ENCODE measurements around the gene HSPBP1. TPM values are rescaled to one million over a fixed set of nuclear protein-coding genes. Genes with fewer than 3 reads are reported as not detected.

The HSPBP1 gene
- total RNA-seq, 4 donors from 2014 or later, result 18.5 to 41.7 (median 36.7) TPM

DNA sequence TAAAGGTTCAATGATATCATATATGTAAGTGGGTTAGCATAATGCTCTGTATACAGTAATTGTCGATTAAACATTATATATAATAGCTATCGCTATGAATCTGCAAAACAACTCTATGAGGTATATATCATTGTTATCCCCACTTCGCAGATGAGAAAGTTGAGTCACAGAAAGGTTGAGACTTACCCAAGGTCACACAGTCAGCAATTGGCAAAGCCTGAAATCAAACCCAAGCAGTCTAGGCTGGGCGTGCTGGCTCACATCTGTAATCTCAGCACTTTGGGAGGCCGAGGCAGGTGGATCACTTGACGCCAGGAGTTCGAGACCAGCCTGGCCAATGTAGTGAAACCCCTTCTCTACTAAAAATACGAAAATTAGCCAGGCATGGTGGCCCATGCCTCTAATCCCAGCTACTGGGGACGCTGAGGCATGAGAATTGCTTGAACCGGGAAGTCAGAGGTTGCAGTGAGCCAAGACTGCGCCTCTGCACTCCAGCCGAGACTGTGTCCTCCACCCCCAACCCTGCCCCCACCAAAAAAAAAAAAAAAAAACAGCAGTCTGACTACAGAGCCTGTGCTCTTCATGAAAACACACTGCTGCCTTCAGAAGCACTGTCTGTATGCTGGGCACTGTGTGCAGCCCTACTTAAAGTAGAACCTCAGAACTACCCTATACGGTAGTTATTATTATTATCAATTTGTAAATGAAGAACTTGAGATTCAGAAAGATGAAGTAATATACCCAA lies 1.3 kb downstream of the HSPBP1 start:
- H3K27ac ChIP-seq, result no peak overlapping the region
- H3K4me3 ChIP-seq, result peak overlapping the region in 1 of 4 donors; percentile 75

DNA sequence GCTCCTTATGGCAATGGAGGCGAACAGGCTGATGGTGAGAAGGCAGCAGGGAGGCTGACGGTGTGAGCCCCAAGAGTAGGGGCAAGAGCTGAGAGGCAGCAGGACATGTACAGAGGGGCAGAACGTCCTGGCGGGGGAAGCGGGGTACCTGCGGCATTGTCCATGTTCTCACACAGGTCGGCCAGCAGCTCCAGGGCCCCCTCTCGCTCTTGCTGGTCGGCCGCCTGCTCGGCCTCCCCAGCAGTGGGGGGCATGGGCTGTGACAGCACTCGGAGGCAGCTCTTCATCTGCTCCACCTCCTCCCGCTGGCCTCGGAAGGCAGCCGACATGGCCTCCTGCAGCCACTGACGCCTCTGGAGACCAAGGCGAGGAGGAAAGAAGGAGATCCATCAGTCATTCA lies 2.4 kb downstream of the HSPBP1 start:
- in situ Hi-C loops (cut with MboI; ENCODE audit: low sequenced_read_pairs in 4 of 4) (loop anchor here in 1 of 4 donors (25.0 kb wide), 1 partner anchor 135 kb away; the partner anchor contains the start of gene UBE2S), intact Hi-C loops (cut with DNase I; ENCODE audit: low total_unique reads) (no loop called here)
- Histone ChIP-seq H3K4me1 (peaks cover 7 to 8% of the 10 kb centered on the region in 2 donors), H3K9me3 (no peaks in the 10 kb centered on the region), H3K4me3 (no peak overlapping the region), H3K27ac (no peak overlapping the region), H3K36me3 (peaks cover 0 to 37% of the 10 kb centered on the region in 2 donors), H3K27me3 (no peaks in the 10 kb centered on the region)
- TF ChIP-seq, protein P1, sequence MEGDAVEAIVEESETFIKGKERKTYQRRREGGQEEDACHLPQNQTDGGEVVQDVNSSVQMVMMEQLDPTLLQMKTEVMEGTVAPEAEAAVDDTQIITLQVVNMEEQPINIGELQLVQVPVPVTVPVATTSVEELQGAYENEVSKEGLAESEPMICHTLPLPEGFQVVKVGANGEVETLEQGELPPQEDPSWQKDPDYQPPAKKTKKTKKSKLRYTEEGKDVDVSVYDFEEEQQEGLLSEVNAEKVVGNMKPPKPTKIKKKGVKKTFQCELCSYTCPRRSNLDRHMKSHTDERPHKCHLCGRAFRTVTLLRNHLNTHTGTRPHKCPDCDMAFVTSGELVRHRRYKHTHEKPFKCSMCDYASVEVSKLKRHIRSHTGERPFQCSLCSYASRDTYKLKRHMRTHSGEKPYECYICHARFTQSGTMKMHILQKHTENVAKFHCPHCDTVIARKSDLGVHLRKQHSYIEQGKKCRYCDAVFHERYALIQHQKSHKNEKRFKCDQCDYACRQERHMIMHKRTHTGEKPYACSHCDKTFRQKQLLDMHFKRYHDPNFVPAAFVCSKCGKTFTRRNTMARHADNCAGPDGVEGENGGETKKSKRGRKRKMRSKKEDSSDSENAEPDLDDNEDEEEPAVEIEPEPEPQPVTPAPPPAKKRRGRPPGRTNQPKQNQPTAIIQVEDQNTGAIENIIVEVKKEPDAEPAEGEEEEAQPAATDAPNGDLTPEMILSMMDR (IDR thresholded peaks at IDR 0.05 in 4 of 5, conservative IDR thresholded peaks at IDR 0.05 in 1 of 5), result no peak
- no peak for TF ChIP-seq POLR2A (IDR thresholded peaks at IDR 0.05)
- DNase-seq (no peak), ATAC-seq (no peak)

More for the DNA sequence above, 1.3 kb downstream of the HSPBP1 start:
- ATAC-seq (no peak), DNase-seq (no peak)
- H3K27me3 ChIP-seq, result peaks cover 0 to 5% (median 0%) of the 10 kb centered on the region in 3 donors
- peaks cover 0 to 26% of the 10 kb centered on the region in 2 donors for H3K36me3 ChIP-seq
- H3K9me3 ChIP-seq, result no peaks in the 10 kb centered on the region
- in situ Hi-C loops (cut with MboI; ENCODE audit: low sequenced_read_pairs in 4 of 4), result loop anchor here in 1 of 4 donors (25.0 kb wide), 1 partner anchor 134 kb away; the partner anchor contains the start of gene UBE2S
- peaks cover 7 to 8% of the 10 kb centered on the region in 2 donors for H3K4me1 ChIP-seq
- TF ChIP-seq POLR2A (IDR thresholded peaks at IDR 0.05), result no peak
- TF ChIP-seq, protein P1 (IDR thresholded peaks at IDR 0.05 in 4 of 5, conservative IDR thresholded peaks at IDR 0.05 in 1 of 5), result no peak
- intact Hi-C loops (cut with DNase I; ENCODE audit: low total_unique reads), result no loop called here

DNA sequence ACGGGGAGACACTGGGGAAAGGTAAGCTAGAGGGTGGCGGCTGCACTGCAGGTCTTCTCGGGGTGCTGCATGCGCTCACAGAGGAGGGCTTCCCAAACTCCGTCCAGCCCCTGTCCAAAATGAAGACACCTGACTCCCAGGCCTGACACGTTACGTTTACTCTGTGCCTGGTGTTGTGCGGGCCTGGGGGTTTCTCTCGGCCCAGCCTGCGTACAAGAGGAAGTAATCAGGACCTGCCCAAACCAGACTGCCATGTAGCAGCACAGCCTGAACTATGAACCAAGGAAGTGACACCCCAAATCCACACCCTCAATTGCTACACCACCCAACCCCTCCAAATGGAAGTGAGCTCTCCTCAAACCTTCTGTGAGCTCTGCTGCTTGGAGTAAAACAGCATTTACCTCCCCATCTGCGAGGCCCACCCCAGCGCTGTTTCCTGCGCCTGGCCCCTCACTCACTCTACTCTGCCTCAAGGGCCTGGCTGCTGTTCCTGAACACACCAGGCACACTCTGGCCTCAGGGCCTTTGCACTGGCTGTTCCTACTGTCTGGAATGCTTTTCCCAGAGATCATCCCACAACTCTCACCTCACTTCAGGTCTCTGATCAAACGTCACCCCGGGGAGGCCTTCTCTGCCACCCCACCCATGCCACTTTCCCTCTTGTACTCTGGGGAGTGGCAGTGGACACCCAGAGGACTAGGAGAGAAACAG lies 3.0 kb downstream of the HSPBP1 start:
- no peak for ATAC-seq
- Histone ChIP-seq H3K9me3 (no peaks in the 10 kb centered on the region), H3K27me3 (no peaks in the 10 kb centered on the region), H3K4me1 (peaks cover 7 to 8% of the 10 kb centered on the region in 2 donors), H3K27ac (no peak overlapping the region), H3K36me3 (peaks cover 0 to 43% of the 10 kb centered on the region in 2 donors), H3K4me3 (no peak overlapping the region)
- DNase-seq, result no peak
- no peak for TF ChIP-seq POLR2A (IDR thresholded peaks at IDR 0.05)
- TF ChIP-seq, protein P1 (IDR thresholded peaks at IDR 0.05 in 4 of 5, conservative IDR thresholded peaks at IDR 0.05 in 1 of 5), result no peak
- in situ Hi-C loops (cut with MboI; ENCODE audit: low sequenced_read_pairs in 4 of 4), result loop anchor here in 1 of 4 donors (25.0 kb wide), 1 partner anchor 135 kb away; the partner anchor contains the start of gene UBE2S
- intact Hi-C loops (cut with DNase I; ENCODE audit: low total_unique reads), result no loop called here

DNA sequence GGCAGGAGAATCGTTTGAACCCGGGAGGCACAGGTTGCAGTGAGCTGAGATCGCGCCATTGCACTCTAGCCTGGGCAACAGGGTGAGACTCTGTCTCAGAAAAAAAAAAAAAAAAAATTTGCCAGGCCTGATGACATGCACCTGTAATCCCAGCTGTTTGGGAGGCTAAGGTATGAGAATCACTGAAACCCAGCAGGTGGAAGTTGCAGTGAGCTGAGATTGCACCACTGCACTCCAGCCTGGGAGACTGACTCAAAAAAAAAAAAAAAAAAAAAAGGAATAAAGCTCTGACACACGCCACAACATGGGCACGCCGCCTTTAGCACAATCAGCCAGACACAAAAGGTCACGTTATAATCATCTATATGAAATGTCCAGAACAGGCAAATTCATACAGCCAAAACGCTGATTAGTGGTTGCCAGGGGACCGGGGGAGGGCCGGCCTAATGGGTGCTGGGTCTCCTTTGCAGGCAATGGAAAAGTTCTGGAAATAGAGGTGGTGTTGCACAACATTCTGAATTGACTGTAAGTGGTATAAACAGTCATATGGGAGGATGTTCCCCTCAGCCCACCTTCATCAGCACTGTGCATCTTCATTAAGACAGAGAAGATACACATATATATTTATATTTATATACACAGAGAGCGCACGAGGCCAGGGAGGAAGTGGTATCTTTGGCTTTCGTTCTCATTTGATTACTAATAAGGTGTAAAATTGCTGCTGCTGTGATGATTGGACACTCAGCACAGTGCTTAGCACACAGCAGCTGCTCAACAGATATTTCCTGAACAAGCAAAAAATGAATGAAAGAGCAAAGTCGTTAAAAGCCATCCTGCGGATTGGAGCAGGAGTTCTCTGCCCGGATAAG lies 3.8 kb downstream of the HSPBP1 start:
- no peak for DNase-seq
- in situ Hi-C loops (cut with MboI; ENCODE audit: low sequenced_read_pairs in 4 of 4) (loop anchor here in 1 of 4 donors (25.0 kb wide), 1 partner anchor 136 kb away; the partner anchor contains the start of gene UBE2S), intact Hi-C loops (cut with DNase I; ENCODE audit: low total_unique reads) (no loop called here)
- Histone ChIP-seq H3K36me3 (peaks cover 0 to 50% of the 10 kb centered on the region in 2 donors), H3K9me3 (no peaks in the 10 kb centered on the region), H3K4me1 (peaks cover 7 to 8% of the 10 kb centered on the region in 2 donors), H3K27me3 (no peaks in the 10 kb centered on the region), H3K27ac (no peak overlapping the region), H3K4me3 (no peak overlapping the region)
- no peak for ATAC-seq
- TF ChIP-seq, protein P1 (IDR thresholded peaks at IDR 0.05 in 4 of 5, conservative IDR thresholded peaks at IDR 0.05 in 1 of 5), result no peak
- TF ChIP-seq POLR2A (IDR thresholded peaks at IDR 0.05), result no peak
